ENCODE results near the gene SLC39A13.
A peak's percentile ranks its signal among the peaks of the same experiment; 100 is the strongest.

The SLC39A13 gene

GRCh38 chr11:47453365-47453764 is 45.0 kb downstream of the SLC39A13 start:
- no peak for DNase-seq (ENCODE audit: low read depth)

- DNase-seq (ENCODE audit: low read depth), result peak; percentile 42
These were observed 45.9 kb downstream of the SLC39A13 start for GRCh38 chr11:47454258-47454671.

GRCh38 chr11:47460571-47461235 is 52.3 kb downstream of the SLC39A13 start:
- DNase-seq (ENCODE audit: low read depth), result no peak

- no peak for DNase-seq (ENCODE audit: low read depth)
These were observed 53.5 kb downstream of the SLC39A13 start for GRCh38 chr11:47461876-47462275.

- no peak for DNase-seq (ENCODE audit: low read depth)
These were observed 56.1 kb downstream of the SLC39A13 start for GRCh38 chr11:47464483-47464882.
